ENCODE data around the gene BIRC6. TPM values are rescaled to one million over a fixed set of nuclear protein-coding genes. Genes with fewer than 3 reads are reported as not detected.

The BIRC6 gene
- total and polyA plus RNA-seq, 2 of the 8 experiments (the other 6 are each of a cell fraction or from before 2014, with no cell fraction given) = 32.5 to 69.5 TPM

- Histone ChIP-seq H3K18ac (ENCODE audit: extremely low read depth, low read length) (no peak overlapping the region), H2BK20ac (ENCODE audit: low read length) (no peak overlapping the region), H4K91ac (replicated peaks; ENCODE audit: insufficient read length, low read length) (no peak overlapping the region), H3K56ac (replicated peaks; ENCODE audit: insufficient read length, low read depth, low read length) (no peak overlapping the region), H2BK120ac (replicated peaks; ENCODE audit: low read depth, low read length) (no peak overlapping the region), H3K4ac (replicated peaks; ENCODE audit: insufficient read length, low read depth, low read length) (no peak overlapping the region), H3K4me1 (replicated peaks in 1 of 4; ENCODE audit: control insufficient read depth in 3 of 4, insufficient read depth in 4 of 4, low read length in 3 of 4) (no peaks in the 10 kb centered on the region), H2BK12ac (ENCODE audit: low read depth, low read length) (no peak overlapping the region), H2BK5ac (ENCODE audit: low read depth, low read length) (no peak overlapping the region), H3K4me3 (ENCODE audit: extremely low read depth in 1 of 4, insufficient read depth in 2 of 4, low read depth in 3 of 4, low read length in 4 of 4) (no peak overlapping the region), H3K9me3 (ENCODE audit: insufficient read depth in 2 of 2, low read depth in 1 of 2, low read length in 1 of 2) (no peaks in the 10 kb centered on the region), H3K79me1 (ENCODE audit: low read depth, low read length) (no peaks in the 10 kb centered on the region), H3K23me2 (ENCODE audit: low read depth, low read length) (no peaks in the 10 kb centered on the region), H3K36me3 (ENCODE audit: control insufficient read depth in 2 of 4, insufficient read depth in 4 of 4, low read length in 3 of 4) (peaks cover 0 to 52% (median 20%) of the 10 kb centered on the region in 4 experiments; a peak in 6 of 8 replicates), H4K8ac (ENCODE audit: extremely low read depth, insufficient read depth, low read length) (no peak overlapping the region), H3K9ac (replicated peaks in 1 of 4; ENCODE audit: extremely low read depth in 1 of 4, low read depth in 3 of 4, low read length in 3 of 4) (no peak overlapping the region), H3K4me2 (ENCODE audit: insufficient read depth in 1 of 2, low read depth in 2 of 2, low read length in 2 of 2) (no peak overlapping the region), H2AFZ (ENCODE audit: low read length) (no peak overlapping the region), H4K5ac (ENCODE audit: insufficient read length, low read depth, low read length) (no peak overlapping the region), H4K20me1 (replicated peaks in 1 of 2; ENCODE audit: control insufficient read depth in 1 of 2, insufficient read depth in 2 of 2, low read length in 2 of 2) (peaks cover 0 to 1% of the 10 kb centered on the region in 2 experiments), H3K27ac (ENCODE audit: low read depth, low read length) (no peak overlapping the region), H3K23ac (ENCODE audit: insufficient read length) (no peak overlapping the region), H2BK15ac (ENCODE audit: low read length) (no peak overlapping the region), H3K14ac (ENCODE audit: insufficient read length) (no peak overlapping the region), H3K79me2 (ENCODE audit: control insufficient read depth in 1 of 2, insufficient read depth in 2 of 2, low read length in 2 of 2) (no peaks in the 10 kb centered on the region), H3K27me3 (replicated peaks in 1 of 4; ENCODE audit: control insufficient read depth in 3 of 4, extremely low read depth in 1 of 4, insufficient read depth in 3 of 4, low read length in 3 of 4) (no peaks in the 10 kb centered on the region), H2AK5ac (ENCODE audit: low read depth, low read length) (no peak overlapping the region)
- no peak for TF ChIP-seq ATF3 (IDR thresholded peaks at IDR 0.05; ENCODE audit: insufficient read depth, low read depth, low read length)
- TF ChIP-seq CREB1 (IDR thresholded peaks at IDR 0.05) = no peak
- 90% methylated on average over 2 of the region's 2 CpGs; no CpG with 5 or more reads in 1 of the 2 experiments for WGBS, 2 experiments (ENCODE audit: extremely low coverage in 1 of 2, insufficient coverage in 1 of 2, insufficient read length in 1 of 2, insufficient replicate concordance in 2 of 2, low coverage in 1 of 2, low lambda C conversion rate in 2 of 2, missing lambda C conversion rate in 1 of 2)
- ChIA-PET CTCF (ENCODE audit: partially characterized antibody) (interaction anchor here (0.6 kb wide), 1 partner anchor 1676 kb away, joined by 3 read pairs; no protein-coding TSS in a partner anchor), POLR2A (ENCODE audit: partially characterized antibody) (no interaction called here)
- no peak for DNase-seq (ENCODE audit: low read depth in 1 of 2, low spot score in 2 of 2)
- FAIRE-seq = no peak
Observed at GRCh38 chr2:32502941-32503340, 146.1 kb downstream of the BIRC6 start.

Measured in H1 (cell line).